Erythroblast (primary cell): ENCODE measurements around the gene NUPR2.

Experiments used
- GATA1 ChIP-seq: IDR thresholded peaks from 2 replicates; pipeline ENCODE4 v1.6.1; 2011; ENCODE audit warnings: low read depth, mild to moderate bottlenecking, control low read depth, low read length, moderate library complexity
- POLR2A ChIP-seq: IDR thresholded peaks from 2 replicates; pipeline ENCODE4 v1.6.1; 2011; ENCODE audit warnings: mild to moderate bottlenecking, low read length

DNA sequence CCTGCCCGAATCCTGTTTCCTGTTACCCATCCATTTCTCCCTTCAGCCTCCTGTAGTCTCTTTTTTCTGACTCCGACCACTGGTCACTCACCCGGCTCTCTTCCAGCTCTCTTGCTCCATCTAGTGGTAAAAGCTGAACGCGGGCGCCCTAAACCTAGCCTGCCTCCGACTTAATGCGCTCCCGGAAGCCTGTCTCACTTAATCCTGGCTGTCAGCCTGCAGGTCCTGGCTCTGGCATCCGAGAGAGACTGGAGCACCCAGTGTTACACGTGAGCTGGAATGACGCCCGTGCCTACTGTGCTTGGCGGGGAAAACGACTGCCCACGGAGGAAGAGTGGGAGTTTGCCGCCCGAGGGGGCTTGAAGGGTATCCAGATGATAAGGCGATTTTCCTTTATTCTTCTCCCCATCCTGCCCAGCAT lies 41.8 kb downstream of the NUPR2 start:
- TF ChIP-seq POLR2A (no peak), GATA1 (no peak)
